Large intestine (tissue), 3 donors: ENCODE measurements around the gene C1orf198. TPM values are rescaled to one million over a fixed set of nuclear protein-coding genes. Genes with fewer than 3 reads are reported as not detected.

ENCODE experiments used
- DNase-seq, 2 donors: peaks; one replicate each; pipeline versions ENCODE4 v3.0.0 to v3.0.0-alpha.2; 2013
- H3K27ac ChIP-seq: one replicate; pipeline ENCODE4 v1.5.1; 2013; ENCODE audit warnings: low read length
- H3K27me3 ChIP-seq: 2 replicates; pipeline ENCODE4 v1.6.1; 2013; ENCODE audit warnings: low read length; ENCODE audit not compliant: control insufficient read depth, insufficient read depth
- H3K36me3 ChIP-seq: 2 replicates; pipeline ENCODE4 v1.6.1; 2013; ENCODE audit warnings: low read length; ENCODE audit not compliant: control insufficient read depth, insufficient read depth
- H3K4me1 ChIP-seq: one replicate; pipeline ENCODE4 v1.6.1; 2013; ENCODE audit warnings: low read length; ENCODE audit not compliant: control insufficient read depth, insufficient read depth
- H3K4me3 ChIP-seq: one replicate; pipeline ENCODE4 v1.5.1; 2013; ENCODE audit warnings: low read length
- H3K9me3 ChIP-seq: one replicate; pipeline ENCODE4 v1.6.1; 2013; ENCODE audit warnings: mild to moderate bottlenecking, low read depth, low read length, moderate library complexity; ENCODE audit not compliant: control insufficient read depth
- WGBS: methylation state at CpG from one replicate; pipeline ENCODE4 v1.1.5; 2013; ENCODE audit warnings: low lambda C conversion rate; ENCODE audit not compliant: insufficient coverage; 5-methylcytosine and 5-hydroxymethylcytosine counted together
- polyA plus RNA-seq: library from polyadenylated mRNA; unstranded; fragments of 120-200 nt; gene quantifications from one replicate; pipeline ENCODE4 v1.2.1, GENCODE V29; 2013

The C1orf198 gene
- polyA plus RNA-seq, 1 donor, result 36.5 TPM

- no peaks in the 10 kb centered on the region for H3K9me3 ChIP-seq
- H3K27ac ChIP-seq, result no peak overlapping the region
- no peak for DNase-seq
- H3K4me1 ChIP-seq, result no peaks in the 10 kb centered on the region
- no peak overlapping the region for H3K4me3 ChIP-seq
- peaks cover 6% of the 10 kb centered on the region for H3K27me3 ChIP-seq
- no peaks in the 10 kb centered on the region for H3K36me3 ChIP-seq
- no CpG with 5 or more reads among the region's 8 CpGs for WGBS
Observed at GRCh38 chr1:230875370-230875769, 7.0 kb upstream of the C1orf198 start.

- no CpG with 5 or more reads among the region's 4 CpGs for WGBS
- H3K4me3 ChIP-seq, result no peak overlapping the region
- H3K27ac ChIP-seq, result no peak overlapping the region
- no peaks in the 10 kb centered on the region for H3K27me3 ChIP-seq
- peaks cover 12% of the 10 kb centered on the region for H3K4me1 ChIP-seq
- no peak for DNase-seq
- H3K9me3 ChIP-seq, result no peaks in the 10 kb centered on the region
- H3K36me3 ChIP-seq, result no peaks in the 10 kb centered on the region
Observed at GRCh38 chr1:230870916-230871315, 2.6 kb upstream of the C1orf198 start.

DNA sequence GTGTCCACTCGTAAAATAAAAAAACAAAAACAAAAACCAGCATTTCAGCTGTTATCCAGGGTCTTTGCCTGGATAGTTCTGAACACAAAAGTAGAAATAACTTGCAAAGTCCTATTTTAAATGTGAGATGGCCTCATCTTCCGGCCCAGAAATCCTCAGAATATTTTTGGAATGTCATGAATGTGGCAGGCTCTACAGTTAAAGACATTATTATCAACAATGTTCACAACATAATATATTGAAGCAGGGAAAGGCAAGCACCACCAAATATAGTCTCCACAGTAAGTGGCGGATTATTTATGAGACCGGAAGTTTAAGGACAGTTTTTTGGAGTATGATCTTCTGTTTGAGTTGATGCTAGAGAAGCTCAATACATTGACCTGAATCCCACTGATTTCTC is 1.2 kb upstream of the C1orf198 start:
- no peaks in the 10 kb centered on the region for H3K27me3 ChIP-seq
- peak overlapping the region; percentile 71 for H3K4me3 ChIP-seq
- no peaks in the 10 kb centered on the region for H3K36me3 ChIP-seq
- no peaks in the 10 kb centered on the region for H3K9me3 ChIP-seq
- WGBS, result no CpG with 5 or more reads among the region's 4 CpGs
- H3K4me1 ChIP-seq, result peaks cover 12% of the 10 kb centered on the region
- peak overlapping the region; percentile 69 for H3K27ac ChIP-seq
- DNase-seq, result peak in 1 of 2 donors; percentile 29

- peak; percentile 42 to 70 for DNase-seq
- Histone ChIP-seq H3K27me3 (no peaks in the 10 kb centered on the region), H3K27ac (peak overlapping the region; percentile 69), H3K36me3 (no peaks in the 10 kb centered on the region), H3K4me3 (peak overlapping the region; percentile 71), H3K4me1 (peaks cover 12% of the 10 kb centered on the region), H3K9me3 (no peaks in the 10 kb centered on the region)
- no CpG with 5 or more reads among the region's 40 CpGs for WGBS
Observed at GRCh38 chr1:230868736-230869385, 540 bp upstream of the C1orf198 start.

GRCh38 chr1:230867101-230867902 is 1.0 kb downstream of the C1orf198 start:
- Histone ChIP-seq H3K27me3 (no peaks in the 10 kb centered on the region), H3K27ac (peak overlapping the region; percentile 30), H3K9me3 (no peaks in the 10 kb centered on the region), H3K4me3 (peak overlapping the region; percentile 71), H3K36me3 (no peaks in the 10 kb centered on the region), H3K4me1 (peaks cover 16% of the 10 kb centered on the region)
- 0% methylated on average over 2 of the region's 17 CpGs for WGBS
- DNase-seq, result peak in 1 of 2 donors; percentile 34

GRCh38 chr1:230866171-230867070 is 1.9 kb downstream of the C1orf198 start:
- no peak for DNase-seq
- Histone ChIP-seq H3K27ac (peak overlapping the region; percentile 30), H3K27me3 (no peaks in the 10 kb centered on the region), H3K4me3 (peak overlapping the region; percentile 71), H3K36me3 (no peaks in the 10 kb centered on the region), H3K9me3 (no peaks in the 10 kb centered on the region), H3K4me1 (peaks cover 16% of the 10 kb centered on the region)
- 80% methylated on average over 1 of the region's 9 CpGs for WGBS

GRCh38 chr1:230865062-230865817 is 3.1 kb downstream of the C1orf198 start:
- Histone ChIP-seq H3K4me3 (no peak overlapping the region), H3K4me1 (peaks cover 16% of the 10 kb centered on the region), H3K27me3 (no peaks in the 10 kb centered on the region), H3K9me3 (no peaks in the 10 kb centered on the region), H3K36me3 (no peaks in the 10 kb centered on the region), H3K27ac (no peak overlapping the region)
- no CpG with 5 or more reads among the region's 8 CpGs for WGBS
- no peak for DNase-seq

DNA sequence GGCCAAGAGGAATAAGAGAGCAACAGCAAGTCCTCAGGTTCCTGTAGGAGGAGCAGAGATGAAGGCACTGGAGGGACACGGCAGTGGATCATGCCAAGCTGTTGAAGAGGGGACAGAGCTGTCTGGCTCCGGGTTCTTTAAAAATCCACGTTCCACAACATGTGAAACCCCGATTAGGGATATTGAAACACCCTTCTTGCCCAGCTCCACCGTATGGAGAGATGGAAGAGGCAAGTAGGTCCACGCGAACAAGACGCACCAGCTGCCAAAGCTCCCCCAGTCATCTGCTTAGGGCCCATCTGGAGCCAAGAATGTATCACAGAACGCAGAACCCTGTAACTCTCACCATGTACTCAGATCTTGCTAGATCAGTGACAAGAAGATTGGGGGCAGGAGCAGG is 3.9 kb downstream of the C1orf198 start:
- Histone ChIP-seq H3K4me3 (no peak overlapping the region), H3K4me1 (peaks cover 14% of the 10 kb centered on the region), H3K9me3 (no peaks in the 10 kb centered on the region), H3K27ac (no peak overlapping the region), H3K36me3 (no peaks in the 10 kb centered on the region), H3K27me3 (no peaks in the 10 kb centered on the region)
- WGBS, result no CpG with 5 or more reads among the region's 9 CpGs
- no peak for DNase-seq

GRCh38 chr1:230863449-230863848 is 4.9 kb downstream of the C1orf198 start:
- H3K36me3 ChIP-seq, result no peaks in the 10 kb centered on the region
- WGBS, result no CpG with 5 or more reads among the region's 6 CpGs
- peak overlapping the region; percentile 21 for H3K27ac ChIP-seq
- H3K4me1 ChIP-seq, result peaks cover 8% of the 10 kb centered on the region
- peak in 1 of 2 donors; percentile 68 for DNase-seq
- no peaks in the 10 kb centered on the region for H3K9me3 ChIP-seq
- H3K27me3 ChIP-seq, result no peaks in the 10 kb centered on the region
- no peak overlapping the region for H3K4me3 ChIP-seq
